GM13977 (cell line): ENCODE data around the gene MED28.
"Not testable (repeated sequence)": the region's sequence is repeated elsewhere in the genome, so short reads cannot be mapped to it uniquely, and the experiment has no call there.

ENCODE experiments used
- DNase-seq: peaks from one replicate; pipeline ENCODE4 v3.0.0; 2012; ENCODE audit warnings: low spot score
- in situ Hi-C: fragments of 300-500 bp; cut with MboI; formaldehyde crosslinking; loops from one replicate; pipeline ENCODE4 v1.12.0; 2022; ENCODE audit warnings: low sequenced_read_pairs, low pct_unique_long_range_greater_than_20kb, mixed read lengths, inconsistent platforms; ENCODE audit not compliant: unreplicated experiment
- TF ChIP-seq, protein P1 (sequence below): IDR thresholded peaks from 2 replicates; pipeline ENCODE4 v1.5.1; 2012; ENCODE audit warnings: mild to moderate bottlenecking, control low read depth; ENCODE audit not compliant: insufficient read depth; ENCODE audit errors: extremely low read depth, missing control alignments

Gene MED28

DNA sequence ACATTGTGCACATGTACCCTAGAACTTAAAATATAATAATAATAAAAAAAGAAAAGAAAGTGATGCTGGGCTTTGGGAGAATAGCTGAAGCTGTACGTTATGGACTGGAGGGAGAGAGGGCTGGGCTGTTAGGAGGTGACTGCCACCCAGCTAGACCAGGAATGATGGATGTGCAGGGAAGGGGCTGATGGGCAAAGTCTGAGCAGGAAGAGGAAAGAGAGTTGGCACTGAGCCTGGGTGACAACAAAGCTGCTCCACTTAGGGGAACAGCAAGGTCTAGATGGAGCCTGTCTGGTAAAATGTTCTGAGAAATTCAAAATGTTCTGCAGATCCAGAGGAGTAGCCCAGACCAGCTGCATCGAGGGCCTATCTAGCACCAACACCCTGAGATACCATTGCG lies 32.3 kb downstream of the MED28 start:
- in situ Hi-C loops, result no loop called here
- DNase-seq, result no peak
- TF ChIP-seq, protein P1, sequence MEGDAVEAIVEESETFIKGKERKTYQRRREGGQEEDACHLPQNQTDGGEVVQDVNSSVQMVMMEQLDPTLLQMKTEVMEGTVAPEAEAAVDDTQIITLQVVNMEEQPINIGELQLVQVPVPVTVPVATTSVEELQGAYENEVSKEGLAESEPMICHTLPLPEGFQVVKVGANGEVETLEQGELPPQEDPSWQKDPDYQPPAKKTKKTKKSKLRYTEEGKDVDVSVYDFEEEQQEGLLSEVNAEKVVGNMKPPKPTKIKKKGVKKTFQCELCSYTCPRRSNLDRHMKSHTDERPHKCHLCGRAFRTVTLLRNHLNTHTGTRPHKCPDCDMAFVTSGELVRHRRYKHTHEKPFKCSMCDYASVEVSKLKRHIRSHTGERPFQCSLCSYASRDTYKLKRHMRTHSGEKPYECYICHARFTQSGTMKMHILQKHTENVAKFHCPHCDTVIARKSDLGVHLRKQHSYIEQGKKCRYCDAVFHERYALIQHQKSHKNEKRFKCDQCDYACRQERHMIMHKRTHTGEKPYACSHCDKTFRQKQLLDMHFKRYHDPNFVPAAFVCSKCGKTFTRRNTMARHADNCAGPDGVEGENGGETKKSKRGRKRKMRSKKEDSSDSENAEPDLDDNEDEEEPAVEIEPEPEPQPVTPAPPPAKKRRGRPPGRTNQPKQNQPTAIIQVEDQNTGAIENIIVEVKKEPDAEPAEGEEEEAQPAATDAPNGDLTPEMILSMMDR, result no peak

DNA sequence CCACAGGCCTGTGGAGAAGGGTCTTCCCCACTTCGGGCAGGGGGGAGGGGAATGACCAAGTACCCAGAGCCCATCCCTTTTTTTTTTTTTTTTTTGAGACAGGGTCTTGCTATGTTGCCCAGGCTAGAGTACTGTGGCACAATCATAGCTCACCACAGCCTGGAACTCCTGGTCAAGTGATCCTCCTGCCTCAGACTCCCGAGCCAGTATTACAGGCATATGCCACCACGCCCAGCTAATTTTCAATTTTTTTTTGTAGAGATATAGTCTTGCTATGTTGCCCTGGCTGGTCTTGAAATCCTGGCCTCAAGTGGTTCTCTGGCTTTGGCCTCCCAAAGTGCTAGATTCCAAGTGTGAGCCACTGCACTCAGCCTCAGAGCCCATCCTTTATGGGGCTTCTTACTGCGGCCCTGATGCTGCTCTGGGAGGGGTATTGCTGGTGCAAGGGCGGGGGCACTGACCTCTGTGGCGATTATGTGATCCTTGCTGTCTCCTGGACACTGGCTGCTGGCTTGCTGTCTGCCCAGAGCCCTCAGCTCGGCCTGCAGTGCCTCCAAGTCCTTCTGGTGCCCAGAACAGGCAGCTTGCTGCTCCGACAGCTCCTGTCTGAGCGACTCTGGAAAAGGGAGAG lies 32.9 kb downstream of the MED28 start:
- in situ Hi-C loops, result no loop called here
- no peak for DNase-seq

DNA sequence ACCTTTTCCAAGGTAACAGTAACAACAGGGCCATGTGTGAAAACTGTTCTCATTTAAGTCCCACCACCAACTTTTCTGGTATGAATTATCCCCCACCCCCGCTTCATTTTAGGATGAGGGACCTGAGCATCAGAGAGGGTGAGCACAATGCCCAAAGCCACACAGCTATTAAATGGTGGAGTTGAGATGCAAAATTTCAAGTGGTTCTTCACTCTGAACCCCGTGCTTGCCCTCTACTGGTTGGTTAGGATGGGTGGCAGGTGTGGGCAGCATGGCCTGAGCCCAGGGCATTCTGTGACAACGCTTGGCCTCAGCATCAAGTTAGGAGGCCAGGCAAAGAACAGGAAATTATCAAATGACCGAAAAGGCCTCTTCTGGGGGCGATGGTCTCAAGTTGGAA lies 33.5 kb downstream of the MED28 start:
- DNase-seq, result no peak
- TF ChIP-seq, protein P1, result peak; percentile 8
- in situ Hi-C loops, result no loop called here

More for the DNA sequence above, 32.9 kb downstream of the MED28 start:
- TF ChIP-seq, protein P1, result no peak

DNA sequence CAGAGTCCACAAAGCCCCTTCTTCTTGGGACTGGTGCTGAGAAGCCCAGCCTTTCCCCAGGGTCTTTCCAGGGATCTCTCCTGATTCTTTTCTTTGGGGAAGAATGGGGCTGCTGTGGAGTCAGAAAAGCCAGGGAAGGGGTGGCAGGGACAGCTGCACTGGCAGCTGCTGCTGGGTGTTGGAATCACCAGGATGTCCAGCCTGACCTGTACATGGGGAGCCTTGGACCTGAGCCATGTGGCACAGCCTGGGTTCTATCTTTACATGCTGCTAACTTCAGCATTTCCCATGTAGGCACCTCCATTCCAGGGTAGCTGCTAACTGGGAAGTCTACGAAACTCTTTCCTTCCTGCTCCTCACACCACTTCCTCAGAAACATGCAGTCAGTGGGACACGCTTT lies 36.0 kb downstream of the MED28 start:
- in situ Hi-C loops, result no loop called here
- DNase-seq, result no peak
- TF ChIP-seq, protein P1, result no peak

DNA sequence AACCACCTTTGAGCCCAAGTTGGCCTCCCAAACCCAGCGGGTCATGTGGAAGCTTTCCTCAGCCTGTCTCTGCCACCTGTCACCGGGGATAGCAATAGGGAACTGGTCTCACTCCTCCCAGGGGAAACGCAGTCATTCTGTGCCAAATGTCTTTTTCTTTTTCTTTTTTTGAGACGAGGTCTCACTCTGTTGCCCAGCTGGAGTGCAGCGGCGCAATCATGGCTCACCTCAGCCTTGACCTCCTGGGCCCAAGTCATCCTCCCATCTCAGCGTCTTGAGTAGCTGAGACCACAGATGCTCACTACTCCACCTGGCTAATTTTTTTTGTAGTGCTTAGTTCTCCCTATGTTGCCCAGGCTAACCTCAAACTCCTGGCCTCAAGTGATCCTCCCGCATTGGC lies 40.3 kb downstream of the MED28 start:
- DNase-seq, result no peak
- TF ChIP-seq, protein P1, result no peak
- in situ Hi-C loops, result no loop called here

DNA sequence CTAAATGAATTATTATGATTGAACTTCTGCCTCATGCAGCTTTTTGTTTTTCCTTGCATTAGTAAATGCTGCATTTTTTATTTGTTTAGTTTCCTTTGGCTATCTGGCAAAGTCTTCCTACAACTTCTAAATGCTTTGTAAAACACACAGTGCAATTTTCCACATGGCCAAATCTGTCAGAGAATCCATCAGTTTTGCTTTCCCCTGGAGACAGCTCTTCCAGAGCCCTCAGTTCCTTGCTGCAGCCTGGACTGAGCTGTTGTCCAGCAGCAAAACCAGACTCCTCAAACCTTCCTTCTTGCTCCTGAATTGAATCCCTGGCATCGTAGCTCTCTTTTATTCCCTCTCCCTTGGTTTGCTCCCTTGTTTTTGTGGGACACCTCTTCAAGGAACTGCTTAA lies 42.6 kb downstream of the MED28 start:
- in situ Hi-C loops, result no loop called here
- DNase-seq, result no peak
- TF ChIP-seq, protein P1, result no peak

DNA sequence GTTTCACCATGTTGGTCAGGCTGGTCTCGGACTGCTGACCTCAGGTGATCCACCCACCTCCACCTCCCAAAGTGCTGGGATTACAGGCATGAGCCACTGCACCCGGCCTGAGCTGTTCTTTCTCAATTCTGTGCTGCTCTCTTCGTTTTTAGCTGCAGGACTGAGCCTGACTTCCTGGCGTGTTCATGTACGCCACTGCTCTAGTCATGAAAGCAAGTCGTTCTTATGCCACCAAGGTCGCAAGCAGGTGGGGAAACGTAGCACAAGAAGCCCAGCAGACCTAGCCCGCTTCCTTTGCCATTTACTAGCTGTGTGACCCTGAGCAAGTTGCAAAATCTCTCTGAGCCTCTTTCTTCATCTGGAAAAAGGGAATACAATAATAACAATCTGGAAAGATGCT lies 43.4 kb downstream of the MED28 start:
- no peak for DNase-seq
- in situ Hi-C loops, result no loop called here
- TF ChIP-seq, protein P1, result no peak

DNA sequence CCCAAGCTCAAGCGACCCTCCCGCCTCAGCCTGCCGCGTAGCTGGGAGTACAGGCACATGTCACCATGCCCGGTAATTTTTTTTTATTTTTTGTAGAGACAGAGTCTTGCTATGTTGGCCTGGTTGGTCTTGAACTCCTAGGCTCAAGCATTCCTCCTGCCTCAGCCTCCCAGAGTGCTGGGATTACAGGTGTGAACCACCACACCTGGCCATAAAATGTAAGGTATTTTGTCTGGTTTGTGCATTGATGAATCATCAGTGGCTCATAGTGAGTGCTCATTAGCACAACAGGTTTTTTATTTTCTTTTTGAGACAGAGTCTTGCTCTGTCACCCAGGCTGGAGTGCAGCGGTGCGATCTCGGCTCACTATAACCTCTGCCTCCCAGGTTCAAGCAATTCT lies 44.8 kb downstream of the MED28 start:
- in situ Hi-C loops, DNase-seq: not testable (repeated sequence)
